Mammary epithelial cell (primary cell): ENCODE results near the gene FGD5.

Experiments used
- EZH2 ChIP-seq: IDR thresholded peaks from 2 replicates; pipeline ENCODE4 v1.6.1; 2012; ENCODE audit warnings: low read length, inconsistent platforms, borderline replicate concordance
- TF ChIP-seq, protein P1 (sequence below), 2 donors: IDR thresholded peaks in 1 of 2; conservative IDR thresholded peaks in 1 of 2; 2 replicates each; pipeline ENCODE4 v1.5.1; 2011 to 2012; ENCODE audit warnings: inconsistent platforms in 2 of 2, low read length in 2 of 2, mild to moderate bottlenecking in 2 of 2, control low read depth in 1 of 2, low read depth in 1 of 2; ENCODE audit not compliant: insufficient read depth in 1 of 2; ENCODE audit errors: extremely low read depth in 1 of 2

DNA sequence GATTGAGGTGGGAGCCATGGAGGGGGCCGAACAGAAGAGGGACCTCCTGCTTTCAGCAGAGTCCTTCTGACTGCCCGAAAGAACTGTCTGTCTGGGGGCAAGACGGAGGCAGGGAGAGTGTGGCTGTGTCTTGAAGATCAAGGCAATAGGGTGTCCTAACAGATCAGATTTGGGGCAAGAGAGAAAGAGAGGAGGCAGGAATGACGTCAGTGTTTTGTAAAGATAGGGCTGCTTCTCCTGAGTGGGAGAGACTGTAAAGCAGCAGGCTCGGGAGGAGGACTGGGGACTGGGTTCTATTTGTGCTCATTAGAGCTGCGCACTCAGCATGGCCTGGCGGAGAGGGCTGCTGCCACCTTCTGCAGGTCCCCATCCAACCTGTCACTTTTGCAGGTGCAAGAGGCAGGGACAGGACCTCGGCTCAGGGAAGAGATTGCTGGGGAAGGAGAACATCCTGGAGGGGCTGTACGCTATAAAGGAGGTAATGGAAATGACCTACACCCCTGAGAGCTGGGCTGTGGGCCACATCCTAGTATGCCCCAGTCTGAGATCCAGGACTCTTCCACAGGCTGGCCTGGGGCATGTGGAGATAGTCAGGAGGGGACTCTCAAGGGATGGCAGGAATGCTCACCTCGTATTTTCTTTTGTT, 29.0 kb upstream of the FGD5 start:
- no peak for TF ChIP-seq EZH2
- TF ChIP-seq, protein P1, sequence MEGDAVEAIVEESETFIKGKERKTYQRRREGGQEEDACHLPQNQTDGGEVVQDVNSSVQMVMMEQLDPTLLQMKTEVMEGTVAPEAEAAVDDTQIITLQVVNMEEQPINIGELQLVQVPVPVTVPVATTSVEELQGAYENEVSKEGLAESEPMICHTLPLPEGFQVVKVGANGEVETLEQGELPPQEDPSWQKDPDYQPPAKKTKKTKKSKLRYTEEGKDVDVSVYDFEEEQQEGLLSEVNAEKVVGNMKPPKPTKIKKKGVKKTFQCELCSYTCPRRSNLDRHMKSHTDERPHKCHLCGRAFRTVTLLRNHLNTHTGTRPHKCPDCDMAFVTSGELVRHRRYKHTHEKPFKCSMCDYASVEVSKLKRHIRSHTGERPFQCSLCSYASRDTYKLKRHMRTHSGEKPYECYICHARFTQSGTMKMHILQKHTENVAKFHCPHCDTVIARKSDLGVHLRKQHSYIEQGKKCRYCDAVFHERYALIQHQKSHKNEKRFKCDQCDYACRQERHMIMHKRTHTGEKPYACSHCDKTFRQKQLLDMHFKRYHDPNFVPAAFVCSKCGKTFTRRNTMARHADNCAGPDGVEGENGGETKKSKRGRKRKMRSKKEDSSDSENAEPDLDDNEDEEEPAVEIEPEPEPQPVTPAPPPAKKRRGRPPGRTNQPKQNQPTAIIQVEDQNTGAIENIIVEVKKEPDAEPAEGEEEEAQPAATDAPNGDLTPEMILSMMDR (conservative IDR thresholded peaks at IDR 0.05 in 1 of 2, IDR thresholded peaks at IDR 0.05 in 1 of 2; ENCODE audit: extremely low read depth in 1 of 2, insufficient read depth in 1 of 2, low read depth in 1 of 2, low read length in 2 of 2): no peak
